GM19351 (cell line): ENCODE measurements around the gene LBX2.
"Not testable (repeated sequence)": the region's sequence is repeated elsewhere in the genome, so short reads cannot be mapped to it uniquely, and the experiment has no call there.

Source experiments
- ATAC-seq: cut with Tn5 transposase; IDR thresholded peaks from one replicate; pipeline ENCODE4 v1.9.1; 2021; ENCODE audit warnings: mild to moderate bottlenecking, moderate library complexity; ENCODE audit not compliant: unreplicated experiment

LBX2 gene

DNA sequence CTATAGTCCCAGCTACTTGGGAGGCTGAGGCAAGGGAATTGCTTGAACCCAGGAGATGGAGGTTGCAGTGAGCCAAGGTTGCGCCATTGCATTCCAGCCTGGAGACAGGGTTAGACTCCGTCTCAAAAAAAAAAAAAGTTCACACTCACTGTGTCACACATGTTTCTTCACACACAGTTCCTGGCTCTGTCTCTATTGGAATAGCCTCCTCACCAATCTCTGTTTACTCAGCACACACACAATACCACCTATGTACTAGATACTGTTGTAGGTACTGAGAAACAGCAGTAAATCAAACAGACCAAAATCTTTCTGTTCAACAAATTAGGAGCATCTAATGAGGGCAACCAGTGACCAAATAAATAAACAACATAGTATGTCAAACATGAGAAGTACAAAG, 13.3 kb downstream of the LBX2 start:
- no peak for ATAC-seq

DNA sequence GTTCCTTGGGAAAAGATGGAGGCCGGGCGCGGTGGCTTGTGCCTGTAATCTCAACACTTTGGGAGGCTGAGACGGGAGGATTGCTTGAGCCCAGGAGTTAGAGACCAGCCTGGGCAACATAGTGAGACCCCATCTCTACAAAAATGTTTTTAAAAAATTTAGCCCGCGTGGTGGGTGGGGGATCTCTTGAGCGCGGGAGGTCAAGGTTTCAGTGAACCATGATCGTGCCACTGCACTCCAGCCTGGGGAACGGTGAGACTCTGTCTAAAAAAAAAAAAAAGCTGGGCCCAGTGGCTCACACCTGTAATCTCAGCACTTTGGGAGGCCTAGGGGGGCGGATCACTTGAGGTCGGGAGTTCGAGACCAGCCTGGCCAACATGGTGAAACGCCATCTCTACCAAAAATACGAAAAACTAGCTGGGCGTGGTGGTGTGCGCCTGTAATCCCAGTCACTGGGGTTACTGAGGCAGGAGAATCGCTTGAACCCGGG, 15.7 kb downstream of the LBX2 start:
- ATAC-seq, result not testable (repeated sequence)

DNA sequence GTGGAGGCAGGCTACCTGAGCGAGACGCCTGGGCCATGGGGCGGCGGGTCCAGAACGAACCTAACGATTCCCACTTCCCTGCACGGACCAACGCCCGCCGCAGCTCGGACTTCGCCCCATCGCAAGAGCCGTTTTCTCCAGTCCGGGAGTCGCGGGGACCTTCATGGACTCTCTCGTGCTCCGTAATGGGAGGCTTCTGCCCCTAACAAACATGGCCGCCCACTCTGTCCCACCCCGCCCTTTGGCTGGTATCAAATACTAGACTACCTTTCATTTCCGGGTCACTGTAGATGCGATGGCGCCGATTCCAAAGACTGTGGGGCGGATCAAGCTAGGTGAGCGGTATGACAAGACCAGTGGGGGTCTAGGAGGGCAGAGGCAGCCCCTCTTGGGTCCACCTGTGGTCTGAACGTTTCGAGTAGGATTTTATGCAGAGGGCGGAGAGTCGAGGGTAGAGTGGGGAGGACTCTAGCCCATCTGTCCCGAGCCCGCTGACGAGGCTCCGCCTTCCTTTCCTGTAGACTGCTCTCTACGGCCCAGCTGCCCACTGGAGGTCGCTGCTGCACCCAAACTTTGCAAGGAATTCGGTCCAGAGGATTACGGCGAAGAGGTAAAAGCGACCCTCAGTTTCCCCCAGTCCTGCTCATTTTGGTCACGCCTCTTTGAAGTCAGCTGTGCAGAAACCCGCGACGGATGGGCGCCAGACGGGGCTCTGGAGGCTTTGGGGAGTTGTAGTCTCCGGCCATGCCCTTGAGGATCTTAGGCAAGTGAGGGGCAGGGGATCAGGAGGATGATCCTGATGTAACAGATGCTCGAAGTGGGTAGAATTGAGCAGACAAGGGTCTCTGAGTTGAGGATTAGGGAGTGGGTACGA, 16.4 kb downstream of the LBX2 start, which contains the start of the genes CCDC142 and TTC31:
Gene CCDC142 (minus strand): TSS at position 198 of the 874 bp plus-strand sequence. CDS start 161 bp downstream, at position 37.
Gene TTC31 (plus strand): TSS at position 281 of the 874 bp plus-strand sequence. CDS start 15 bp downstream, at position 296.
- ATAC-seq, result peak; percentile 86

DNA sequence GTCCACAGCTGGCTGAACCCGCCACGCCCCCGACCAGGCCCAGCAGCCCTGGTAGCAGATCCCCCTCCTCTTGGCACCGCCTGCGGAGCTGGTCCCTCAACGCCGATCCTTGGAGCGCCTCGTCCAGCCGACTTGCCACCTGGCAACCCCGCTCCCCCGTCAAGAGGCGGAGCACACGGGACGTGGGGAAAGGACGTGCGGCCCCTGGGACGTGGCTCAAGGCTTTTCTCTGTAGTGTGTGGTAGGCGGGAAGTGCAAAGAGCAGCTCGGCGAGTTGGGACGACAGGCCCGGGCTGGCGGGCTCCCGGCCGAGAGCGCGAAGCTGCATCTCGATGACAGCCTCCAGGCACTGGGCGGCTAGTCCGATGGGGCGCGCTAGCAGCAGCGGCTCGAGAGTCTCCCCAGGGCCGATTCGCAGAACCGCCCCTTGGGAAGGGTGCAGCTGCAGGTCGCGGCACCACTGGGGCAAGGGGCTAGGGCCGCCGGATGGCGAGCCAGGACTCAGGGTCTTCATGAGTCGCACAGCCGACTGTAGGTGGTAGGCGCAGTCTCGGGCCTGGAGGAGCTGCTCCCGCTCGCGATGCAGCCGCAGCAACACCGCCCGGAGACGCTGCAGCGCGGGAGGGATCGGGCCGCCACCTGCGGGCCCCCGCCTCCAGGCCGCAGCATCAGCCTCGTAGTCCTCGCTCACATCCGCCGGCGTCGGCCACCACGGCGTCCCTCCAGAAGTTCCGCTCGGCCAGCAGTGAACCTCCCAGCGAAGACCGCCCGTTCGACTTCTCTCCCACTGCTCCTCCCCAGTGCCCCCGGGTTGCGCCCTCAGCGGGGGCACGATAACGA, 17.2 kb downstream of the LBX2 start:
- ATAC-seq, result peak; percentile 40

DNA sequence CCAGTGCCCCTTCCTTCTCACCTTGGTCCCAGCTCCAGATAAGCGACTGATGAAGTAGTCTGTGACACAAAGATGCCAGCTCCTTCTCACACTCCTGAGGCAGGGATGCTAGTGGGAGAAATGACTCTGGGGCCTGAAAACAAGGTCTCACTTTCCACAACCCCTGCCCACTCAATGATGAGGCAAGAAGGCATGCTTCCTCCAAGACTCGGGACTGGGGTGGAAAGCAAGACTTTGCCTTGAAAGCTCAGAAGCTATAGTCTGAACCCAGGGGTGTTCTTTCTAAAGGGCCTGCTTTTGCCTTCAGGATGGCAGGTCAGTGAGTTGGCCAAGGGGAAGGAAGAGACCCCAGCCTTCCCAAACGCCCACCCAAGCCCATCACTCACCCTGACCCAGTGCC, 18.0 kb downstream of the LBX2 start:
- ATAC-seq, result no peak

DNA sequence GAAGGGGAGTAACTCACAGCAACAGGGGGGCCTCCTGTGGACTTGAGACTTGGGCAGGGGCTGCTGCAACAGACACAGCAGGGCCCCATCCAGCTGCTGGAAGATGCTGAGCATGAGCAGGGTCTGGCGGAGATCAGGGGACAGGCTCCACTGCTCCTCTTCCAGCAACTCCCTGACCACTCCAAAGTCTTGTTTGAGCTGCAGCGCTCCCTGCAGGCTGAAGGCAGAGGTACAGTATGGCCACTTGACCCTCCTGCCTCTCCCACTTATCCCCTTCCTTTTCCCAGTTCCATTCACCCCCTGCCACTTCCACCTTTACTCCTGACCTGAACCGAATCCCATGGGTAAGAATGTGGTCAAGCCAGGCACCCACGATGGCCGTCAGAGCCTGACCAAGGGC, 24.5 kb downstream of the LBX2 start:
- ATAC-seq, result no peak

DNA sequence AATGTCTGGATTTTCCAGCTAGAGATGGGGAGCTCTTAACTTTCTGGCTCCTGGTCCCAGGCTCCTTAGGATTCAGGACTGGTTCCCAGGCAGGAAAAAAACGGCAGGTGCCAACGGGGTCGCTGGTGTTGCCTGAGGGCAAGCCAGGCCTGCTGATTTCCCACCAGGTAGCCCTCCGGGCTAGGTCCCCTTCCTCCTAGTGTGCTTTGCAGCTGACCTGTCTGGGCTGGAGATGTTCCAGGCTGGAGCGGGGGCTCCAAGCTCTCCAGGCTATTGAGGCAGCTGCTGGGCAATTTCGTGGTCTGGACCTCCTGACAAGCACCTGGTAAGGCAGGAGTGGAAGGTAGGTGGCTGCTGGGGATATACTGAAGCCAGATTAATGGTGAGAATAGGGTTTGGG, 24.9 kb downstream of the LBX2 start:
- no peak for ATAC-seq

DNA sequence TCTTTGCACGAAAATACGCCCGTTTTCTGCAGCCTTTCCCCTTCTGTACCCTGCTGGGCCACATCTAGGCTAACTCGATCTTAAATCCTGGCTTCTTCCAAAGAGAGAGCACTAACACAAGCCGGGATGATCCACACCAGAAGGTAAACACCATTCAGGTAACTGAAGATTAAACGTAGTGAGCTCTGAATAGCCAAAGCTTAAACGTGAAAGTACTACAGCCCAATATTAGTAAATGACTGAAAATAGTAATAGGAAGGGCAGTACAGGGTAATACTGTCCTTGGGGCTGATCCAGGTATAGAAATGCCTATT, 26.5 kb downstream of the LBX2 start:
- no peak for ATAC-seq

DNA sequence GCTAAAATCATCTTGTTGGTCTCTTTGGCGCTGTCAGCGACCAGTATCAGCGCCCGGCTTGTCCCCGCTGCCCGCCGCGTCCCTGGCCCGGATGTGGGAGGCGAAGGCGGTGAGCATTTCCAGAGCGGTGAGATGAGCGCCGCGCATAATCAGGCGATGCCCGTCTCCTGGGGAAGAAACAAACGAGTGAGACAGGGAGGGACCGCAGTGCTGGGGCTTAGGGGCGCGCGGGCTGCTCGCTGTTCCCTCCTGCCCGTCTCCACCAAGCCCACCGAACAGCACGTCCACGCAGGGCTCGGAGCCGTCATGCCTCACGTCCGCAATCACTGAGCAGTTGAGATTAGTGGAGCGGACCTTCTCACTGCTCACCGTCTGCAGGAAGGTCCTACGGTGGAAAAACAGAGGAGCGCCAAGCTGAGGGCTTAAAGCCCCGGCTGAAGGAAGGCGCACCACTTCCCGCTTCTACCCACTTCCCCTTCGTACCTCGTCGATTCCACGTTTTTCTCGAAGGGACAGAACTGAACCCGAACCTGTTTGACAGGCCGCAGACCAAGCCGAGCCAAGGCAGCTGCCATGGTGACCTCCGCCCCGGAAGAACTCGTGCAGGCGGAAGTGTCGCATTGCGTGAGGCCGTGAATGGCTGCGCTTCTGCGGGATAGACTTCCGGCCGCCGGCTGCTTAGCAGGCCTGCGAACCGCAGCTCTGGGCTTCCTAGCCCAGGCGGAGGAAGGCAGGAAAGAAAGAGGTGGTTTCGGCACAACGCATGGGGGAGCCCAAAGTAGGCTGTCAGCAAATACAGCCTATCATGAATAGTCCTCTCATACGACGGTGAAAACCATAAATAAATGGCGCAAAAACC, 27.1 kb downstream of the LBX2 start, which contains the start of gene MRPL53:
Gene MRPL53 (minus strand): TSS at position 595 of the 859 bp plus-strand sequence. CDS start 20 bp downstream, at position 575.
- ATAC-seq, result peak; percentile 90

DNA sequence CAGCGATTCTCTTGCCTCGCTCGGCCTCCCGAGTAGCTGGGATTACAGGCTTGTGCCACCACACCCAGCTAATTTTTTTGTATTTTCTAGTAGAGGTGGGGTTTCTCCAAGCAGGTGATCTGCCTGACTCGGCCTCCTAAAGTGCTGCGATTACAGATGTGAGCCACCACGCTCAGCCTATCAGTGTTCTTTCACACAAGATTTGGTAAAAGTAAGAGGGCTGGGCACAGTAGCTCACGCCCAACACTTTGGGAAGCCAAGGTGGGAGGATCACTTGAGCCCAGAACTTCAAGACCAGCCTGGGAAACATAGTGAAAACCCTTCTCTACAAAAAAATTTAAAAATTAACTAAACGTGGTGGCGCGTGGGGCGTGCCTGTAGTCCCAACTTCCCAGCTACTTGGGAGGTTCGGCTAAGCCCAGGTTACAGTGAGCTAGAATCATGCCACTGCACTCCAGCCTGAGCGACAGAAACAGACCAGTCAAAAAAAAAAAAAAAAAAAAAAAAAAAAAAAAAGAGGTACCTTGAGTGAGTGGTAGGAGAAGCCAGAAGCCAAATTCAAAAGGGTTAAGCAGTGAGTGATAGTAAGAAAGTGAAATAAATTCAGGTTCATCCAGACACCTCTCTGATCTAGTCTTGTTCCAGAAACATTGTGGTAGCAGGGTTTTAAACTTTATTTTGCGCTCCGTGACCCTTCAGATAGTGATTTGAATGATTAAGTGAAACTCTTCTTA, 27.9 kb downstream of the LBX2 start:
- no peak for ATAC-seq

DNA sequence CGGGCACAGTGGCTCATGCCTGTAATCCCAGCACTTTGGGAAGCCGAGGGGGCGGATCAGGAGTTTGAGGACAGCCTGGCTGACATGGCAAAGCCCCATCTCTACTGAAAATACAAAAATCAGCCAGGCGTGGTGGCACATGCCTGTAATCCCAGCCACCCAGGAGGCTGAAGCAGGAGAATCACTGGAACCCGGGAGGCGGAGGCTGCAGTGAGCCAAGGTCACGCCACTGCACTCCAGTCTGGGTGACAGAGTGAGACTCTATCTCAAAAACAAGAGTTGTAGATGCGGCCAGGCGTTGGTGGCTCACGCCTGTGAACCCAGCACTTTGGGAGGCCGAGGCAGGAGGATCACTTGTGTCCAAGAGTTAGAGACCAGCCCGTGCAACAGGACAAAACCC, 28.7 kb downstream of the LBX2 start:
- not testable (repeated sequence) for ATAC-seq

DNA sequence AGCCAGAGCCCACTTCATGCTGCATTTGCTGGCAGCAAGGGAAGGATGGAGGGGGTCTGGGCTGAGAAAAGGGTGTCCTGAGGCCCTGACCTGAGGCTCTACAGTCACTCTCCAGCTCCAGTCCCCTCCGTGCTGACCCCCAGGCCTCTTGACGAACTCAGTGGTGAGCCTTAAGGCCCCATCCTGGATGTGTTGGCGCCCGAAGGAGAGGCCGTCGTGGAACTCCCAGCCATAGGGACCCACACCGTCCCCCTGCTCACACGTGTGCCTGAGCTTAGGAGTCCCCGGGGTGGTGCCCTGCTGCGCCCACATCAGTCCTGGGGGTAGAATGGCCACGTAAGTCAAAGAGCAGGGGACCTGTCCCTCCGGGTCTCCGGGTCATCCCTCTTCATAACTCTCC, 35.0 kb downstream of the LBX2 start:
- no peak for ATAC-seq

DNA sequence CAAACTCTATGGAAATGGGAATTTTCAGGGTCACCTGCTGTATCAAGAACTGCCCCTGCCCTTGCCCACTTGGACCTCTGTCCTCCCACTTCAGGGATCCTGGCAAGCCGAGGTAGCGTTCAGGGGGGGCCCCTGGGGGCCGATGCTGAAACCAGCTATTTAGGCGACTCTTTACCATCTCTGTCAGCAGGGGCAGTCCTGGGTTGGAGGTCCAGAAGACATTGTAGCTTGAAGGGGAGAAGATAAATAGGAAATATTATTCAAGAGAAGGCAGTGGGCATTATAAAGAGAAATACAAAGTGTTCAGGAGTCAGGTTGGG, 36.7 kb downstream of the LBX2 start:
- ATAC-seq, result no peak

DNA sequence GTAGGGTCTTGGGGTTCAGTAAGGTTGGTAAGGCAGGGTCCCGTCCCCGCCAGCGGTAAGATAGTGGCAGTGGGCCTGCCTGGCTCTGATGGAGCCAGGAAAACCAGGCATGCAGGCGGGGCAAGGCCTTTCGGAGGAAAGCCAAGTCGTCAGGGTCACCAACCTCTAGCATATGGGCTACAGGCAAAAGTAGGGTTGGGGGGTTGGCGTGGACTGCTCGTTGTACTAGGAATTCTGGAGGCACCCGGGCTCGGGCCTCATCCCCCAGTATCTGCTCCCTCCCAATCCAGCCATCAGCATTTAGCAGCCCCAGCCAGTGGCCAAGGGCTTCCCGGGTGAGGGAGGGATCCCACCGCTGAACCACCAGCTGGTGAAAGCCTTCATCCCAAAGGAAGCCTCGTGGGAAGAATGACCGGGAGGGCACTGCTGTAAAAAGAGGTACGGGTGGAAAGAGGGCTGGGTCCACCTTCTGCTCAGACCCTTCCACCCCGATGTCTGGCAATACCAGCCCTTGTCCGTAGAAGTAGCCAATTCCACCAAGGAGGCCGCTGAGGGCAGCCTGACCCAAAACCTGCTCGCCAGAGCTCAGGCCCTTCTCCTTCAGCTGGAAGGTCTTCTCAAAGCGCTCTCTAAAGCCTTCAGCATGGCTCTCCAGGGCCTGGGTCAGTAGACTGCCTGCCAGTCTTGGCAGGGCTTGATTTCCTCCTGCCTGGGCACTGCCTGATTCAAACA, 37.2 kb downstream of the LBX2 start:
- ATAC-seq, result no peak

DNA sequence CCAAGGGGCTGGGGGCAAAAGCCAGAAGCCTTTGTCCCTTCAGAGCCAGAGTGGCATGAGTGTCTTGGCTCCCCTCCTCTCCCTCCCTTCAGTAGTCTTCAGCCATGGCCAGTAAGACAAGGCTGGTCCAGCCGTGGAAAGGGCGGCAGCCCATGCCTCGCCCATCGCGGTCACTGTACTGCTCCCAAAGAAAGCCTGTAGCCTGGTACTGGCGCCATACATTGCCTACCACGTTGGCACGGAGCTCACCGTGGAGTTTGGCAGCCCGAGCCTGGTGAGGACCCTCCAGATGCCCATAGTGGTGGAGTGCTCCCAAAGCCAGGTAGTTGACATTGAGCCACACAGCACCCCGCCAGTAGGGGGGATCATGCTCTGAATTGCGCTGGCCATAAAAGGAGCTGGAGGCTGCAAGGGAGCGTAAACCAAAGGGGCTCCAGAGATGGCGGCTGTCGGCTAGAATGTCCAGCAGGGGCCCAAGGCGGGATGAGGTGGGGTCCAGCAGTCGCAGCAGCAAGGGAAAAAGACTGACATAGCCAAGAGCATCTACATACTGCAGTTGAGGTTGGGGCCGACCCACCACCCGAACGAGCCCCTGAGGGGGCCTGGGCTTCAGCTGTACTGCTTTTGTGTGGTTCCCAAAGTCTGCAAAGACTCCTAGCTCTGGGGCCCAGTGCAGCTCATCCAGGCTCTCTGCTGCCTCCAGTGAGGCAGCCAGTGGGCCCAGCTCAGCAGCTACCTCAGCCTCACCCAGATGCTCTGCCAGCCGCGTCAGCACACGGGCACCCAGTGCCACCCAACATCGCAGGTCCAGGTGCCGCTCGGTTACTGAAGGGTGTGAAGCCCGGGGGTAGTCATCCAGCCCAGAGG, 38.0 kb downstream of the LBX2 start:
- ATAC-seq, result no peak

DNA sequence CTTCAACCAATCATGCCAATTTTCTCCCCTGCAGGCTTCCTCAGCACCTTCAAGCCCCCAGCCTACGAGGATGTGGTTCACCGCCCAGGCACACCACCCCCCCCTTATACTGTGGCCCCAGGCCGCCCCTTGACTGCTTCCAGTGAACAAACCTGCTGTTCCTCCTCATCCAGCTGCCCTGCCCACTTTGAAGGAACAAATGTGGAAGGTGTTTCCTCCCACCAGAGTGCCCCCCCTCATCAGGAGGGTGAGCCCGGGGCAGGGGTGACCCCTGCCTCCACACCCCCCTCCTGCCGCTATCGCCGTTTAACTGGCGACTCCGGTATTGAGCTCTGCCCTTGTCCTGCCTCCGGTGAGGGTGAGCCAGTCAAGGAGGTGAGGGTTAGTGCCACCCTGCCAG, 39.2 kb downstream of the LBX2 start:
- ATAC-seq, result not testable (repeated sequence)

DNA sequence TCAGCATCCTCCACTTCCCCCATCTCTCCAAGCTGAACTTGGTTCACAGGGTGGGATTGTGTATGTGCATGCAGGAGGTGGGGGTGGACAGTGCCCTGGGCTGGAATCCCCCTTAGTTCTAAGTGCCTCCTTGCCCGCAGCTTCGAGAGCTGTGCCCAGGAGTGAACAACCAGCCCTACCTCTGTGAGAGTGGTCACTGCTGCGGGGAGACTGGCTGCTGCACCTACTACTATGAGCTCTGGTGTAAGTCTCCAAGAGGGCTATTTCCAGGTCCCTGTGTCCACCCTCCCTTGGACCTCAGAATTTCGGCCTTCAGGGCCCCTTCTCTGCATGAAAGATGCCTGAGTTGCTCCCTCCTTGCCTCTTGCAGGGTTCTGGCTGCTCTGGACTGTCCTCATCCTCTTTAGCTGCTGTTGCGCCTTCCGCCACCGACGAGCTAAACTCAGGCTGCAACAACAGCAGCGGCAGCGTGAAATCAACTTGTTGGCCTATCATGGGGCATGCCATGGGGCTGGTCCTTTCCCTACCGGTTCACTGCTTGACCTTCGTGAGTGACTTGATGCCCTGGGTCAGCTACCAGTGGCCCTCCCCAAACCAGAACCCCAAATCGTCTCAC, 39.8 kb downstream of the LBX2 start:
- ATAC-seq, result not testable (repeated sequence)

DNA sequence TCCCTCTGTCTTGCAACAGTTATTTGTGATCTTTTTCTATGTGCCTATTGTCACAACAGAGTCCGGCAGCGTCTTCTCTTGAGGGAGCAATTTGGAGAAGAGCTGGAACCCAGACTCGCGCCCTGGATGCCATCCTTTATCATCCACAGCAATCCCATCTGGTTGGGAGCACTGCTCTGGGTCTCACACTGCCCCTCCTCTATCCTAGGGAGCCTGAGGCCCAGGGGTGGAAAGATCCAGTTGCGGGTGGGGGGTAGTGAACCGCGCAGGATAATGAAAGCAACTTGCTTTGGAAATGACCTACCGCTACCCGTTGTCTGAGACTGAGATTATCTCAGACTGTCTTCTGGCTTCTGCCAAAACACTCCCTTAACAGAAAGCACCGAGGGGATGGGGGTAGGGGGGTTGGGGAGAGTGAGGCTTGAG, 40.5 kb downstream of the LBX2 start:
- ATAC-seq, result no peak
